Stimulated activated CD8-positive, alpha-beta memory T cell treated with anti-CD3 and anti-CD28 coated beads, Interleukin-4, amount 100 ng/mL, for 48 hours (primary cell): ENCODE results near the gene CD8B.
"Not testable (repeated sequence)": the region's sequence is repeated elsewhere in the genome, so short reads cannot be mapped to it uniquely, and the experiment has no call there.

Source experiments
- DNase-seq: peaks from one replicate; pipeline ENCODE4 v3.0.0-alpha.2; 2020

Gene CD8B

DNA sequence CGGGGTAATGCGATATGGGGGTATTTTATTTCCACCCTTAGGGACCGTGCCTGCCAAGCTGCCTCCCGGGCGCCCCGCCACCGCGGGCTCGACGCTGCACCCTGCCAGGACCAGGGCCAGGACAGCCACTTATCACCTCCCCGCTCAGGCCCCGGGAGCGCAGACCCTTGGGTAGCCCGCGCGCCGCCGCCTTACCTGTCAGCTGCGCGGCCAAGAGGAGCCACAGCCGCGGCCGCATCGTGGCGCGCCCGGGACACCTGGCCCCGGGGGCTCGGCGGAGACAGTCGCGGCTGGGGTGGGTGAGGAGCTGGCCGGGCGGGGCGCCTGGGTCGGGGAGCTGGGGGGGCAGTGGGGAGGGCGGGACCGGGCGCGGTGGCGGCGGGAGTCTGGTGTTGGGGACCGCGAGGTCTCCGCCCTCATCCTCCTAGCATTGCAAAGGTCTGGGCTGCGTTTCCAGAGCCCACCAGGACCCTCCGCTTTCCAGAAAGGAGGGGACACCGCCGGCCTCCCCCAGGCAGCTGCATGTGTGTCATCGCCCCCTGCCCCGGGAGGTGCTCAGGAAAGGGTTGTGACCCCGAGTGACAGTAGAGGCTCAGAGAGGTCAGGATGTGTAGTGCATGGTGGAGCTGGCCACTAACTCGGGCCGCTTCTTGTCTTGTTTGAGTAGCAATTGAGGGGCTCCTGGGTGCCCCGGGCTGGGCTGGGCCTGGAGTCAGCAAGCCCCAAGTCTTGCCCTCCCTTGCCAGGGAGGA, at the start of gene CD8B:
Gene CD8B (minus strand): TSS at position 259 of the 752 bp plus-strand sequence. CDS start 21 bp downstream, at position 238.
- peak; percentile 58 for DNase-seq

- not testable (repeated sequence) for DNase-seq
Observed at GRCh38 chr2:86905868-86906267, 44.2 kb upstream of the CD8B start.

DNA sequence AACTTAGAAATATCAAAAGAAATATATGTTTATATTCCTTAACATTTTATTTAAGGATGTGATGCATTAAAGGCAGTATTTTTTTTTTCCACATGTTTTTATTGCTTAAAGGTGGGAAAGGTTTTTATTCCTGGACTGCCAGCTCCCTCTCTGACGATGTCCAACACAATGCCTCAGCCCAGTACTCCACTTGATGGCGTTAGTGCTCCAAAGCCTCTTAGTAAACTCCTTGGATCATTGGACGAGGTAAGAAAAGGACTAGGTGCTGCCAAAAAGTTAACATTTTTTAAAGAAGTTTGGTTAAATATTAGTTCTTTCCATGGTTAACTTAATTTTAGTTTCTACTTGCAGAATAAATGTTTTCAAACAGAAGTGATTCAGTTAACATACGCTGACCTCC, 39.0 kb upstream of the CD8B start:
- DNase-seq = not testable (repeated sequence)

GRCh38 chr2:86886026-86886425, 24.3 kb upstream of the CD8B start:
- DNase-seq = not testable (repeated sequence)

GRCh38 chr2:86882865-86883264, 21.2 kb upstream of the CD8B start:
- not testable (repeated sequence) for DNase-seq

GRCh38 chr2:86882118-86882665, 20.5 kb upstream of the CD8B start:
- not testable (repeated sequence) for DNase-seq

GRCh38 chr2:86878986-86879385, 17.3 kb upstream of the CD8B start:
- not testable (repeated sequence) for DNase-seq

- not testable (repeated sequence) for DNase-seq
Observed at GRCh38 chr2:86870941-86871340, 9.3 kb upstream of the CD8B start.

DNA sequence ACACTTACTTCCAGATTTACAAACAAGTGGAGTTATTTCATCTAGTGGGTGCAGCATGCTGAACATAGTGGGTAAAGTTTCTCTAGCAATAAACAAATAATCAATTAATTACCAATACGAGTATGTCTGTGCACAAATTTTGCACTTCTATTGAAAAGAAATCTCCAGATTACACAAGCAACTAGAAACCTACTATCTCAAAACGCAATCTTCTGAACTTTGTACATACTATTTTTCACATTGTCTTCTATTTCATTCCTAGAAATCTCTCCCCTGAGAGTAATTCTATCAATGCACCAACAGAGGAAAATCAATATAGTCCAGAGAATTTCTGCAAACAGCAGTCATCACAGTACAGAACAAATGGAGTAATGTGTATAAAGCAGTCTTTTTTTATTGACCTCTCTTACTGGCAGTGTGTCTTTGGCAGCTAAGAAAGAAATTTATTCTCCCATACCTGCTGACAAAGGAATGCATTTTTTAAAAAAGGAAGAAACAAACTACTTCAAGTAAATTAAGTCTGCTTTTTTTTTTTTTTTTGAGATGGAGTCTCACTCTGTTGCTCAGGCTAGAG, 7.3 kb upstream of the CD8B start:
- DNase-seq = not testable (repeated sequence)

- not testable (repeated sequence) for DNase-seq
Observed at GRCh38 chr2:86862380-86862703, 656 bp upstream of the CD8B start.

GRCh38 chr2:86861175-86861574, 511 bp downstream of the CD8B start:
- not testable (repeated sequence) for DNase-seq

- not testable (repeated sequence) for DNase-seq
Observed at GRCh38 chr2:86860573-86860972, 1.1 kb downstream of the CD8B start.

- DNase-seq = not testable (repeated sequence)
Observed at GRCh38 chr2:86857688-86858087, 4.0 kb downstream of the CD8B start.

DNA sequence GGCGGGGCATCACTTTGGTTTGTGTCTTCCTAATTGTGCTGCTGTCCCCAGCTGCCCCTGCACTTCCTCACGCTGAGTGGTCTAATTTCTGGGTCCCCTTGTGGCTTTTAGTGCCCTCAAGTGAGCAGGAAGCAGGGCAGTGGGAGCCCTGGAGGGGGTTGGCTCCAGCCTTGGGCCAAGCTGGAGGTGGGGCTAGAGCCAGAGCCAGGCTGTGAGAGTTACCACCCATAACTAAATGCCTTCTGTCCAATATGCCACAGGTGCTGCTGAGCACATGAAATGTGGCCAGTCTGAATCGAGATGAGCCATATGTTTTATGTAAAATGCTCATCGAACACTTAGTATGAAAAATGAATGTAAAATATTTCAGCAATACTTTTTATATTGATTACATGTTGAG, 5.2 kb downstream of the CD8B start:
- DNase-seq = not testable (repeated sequence)

GRCh38 chr2:86855981-86856380, 5.7 kb downstream of the CD8B start:
- not testable (repeated sequence) for DNase-seq

DNA sequence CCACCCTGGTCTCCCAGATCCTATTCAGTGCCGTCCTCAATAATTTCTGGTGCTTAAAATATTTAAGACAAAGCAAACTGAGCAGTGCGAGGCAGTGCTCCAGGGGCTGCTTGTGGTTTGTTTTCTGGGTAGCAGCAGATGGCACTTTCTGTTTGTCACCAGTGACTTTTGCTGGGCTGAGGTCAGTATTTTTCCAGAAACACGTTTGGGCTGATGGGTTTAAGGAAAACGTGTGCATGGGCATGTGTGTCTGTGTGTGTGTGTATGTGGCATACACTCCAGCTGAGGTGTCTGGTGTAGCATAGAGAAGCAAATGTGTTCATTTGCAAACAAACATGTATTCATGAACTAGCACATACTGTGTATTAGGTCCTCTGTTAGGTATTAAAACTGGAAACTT, 10.1 kb downstream of the CD8B start:
- not testable (repeated sequence) for DNase-seq

- not testable (repeated sequence) for DNase-seq
Observed at GRCh38 chr2:86842607-86843234, 19.0 kb downstream of the CD8B start.

DNA sequence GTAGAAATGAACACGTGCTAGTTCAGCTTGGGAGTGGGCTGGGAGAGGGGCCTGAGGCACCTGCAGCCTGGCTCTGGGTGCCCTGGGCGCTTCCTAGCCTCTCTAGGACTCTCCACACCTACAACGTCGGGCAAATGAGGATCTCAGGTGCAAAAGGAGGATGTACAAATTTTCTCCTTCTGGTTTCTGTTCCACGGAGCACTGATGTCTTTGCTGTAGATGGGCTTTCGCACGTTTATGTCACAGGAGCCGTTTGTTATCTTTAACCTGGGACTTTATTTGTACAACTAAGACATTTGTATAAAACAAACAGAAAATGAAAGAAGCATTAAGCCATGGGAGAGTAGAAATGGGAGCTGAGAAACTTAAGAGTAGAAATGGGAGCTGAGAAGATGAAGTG, 20.4 kb downstream of the CD8B start:
- not testable (repeated sequence) for DNase-seq

- DNase-seq = not testable (repeated sequence)
Observed at GRCh38 chr2:86839871-86840548, 21.7 kb downstream of the CD8B start.

DNA sequence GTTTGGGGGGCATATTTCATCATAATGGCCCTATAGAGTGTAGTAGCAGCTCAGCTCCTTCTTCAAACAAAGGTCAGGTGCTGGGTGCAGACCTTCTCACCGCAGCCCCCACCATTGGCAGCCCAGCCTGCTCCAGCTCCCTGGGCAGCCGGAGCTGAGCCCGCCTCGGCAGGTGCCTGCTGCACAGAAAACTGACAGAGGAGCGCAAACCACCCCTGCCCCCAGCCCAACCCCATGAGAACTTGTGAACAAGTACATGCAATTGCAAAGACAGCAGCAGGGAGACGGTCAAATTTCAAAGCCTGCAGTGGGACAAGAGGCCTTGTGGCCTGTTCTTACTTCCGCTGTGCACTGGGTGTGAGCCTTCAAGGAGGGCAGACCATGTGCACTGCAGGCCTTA, 22.2 kb downstream of the CD8B start:
- not testable (repeated sequence) for DNase-seq

GRCh38 chr2:86837714-86838113, 24.0 kb downstream of the CD8B start:
- not testable (repeated sequence) for DNase-seq

- DNase-seq = peak; percentile 79
Observed at GRCh38 chr2:86836915-86837695, 24.6 kb downstream of the CD8B start.
